ENCODE results near the gene JPH3. TPM values are rescaled to one million over a fixed set of nuclear protein-coding genes. Genes with fewer than 3 reads are reported as not detected.
"Not testable (repeated sequence)": the region's sequence is repeated elsewhere in the genome, so short reads cannot be mapped to it uniquely, and the experiment has no call there.

The JPH3 gene
- total RNA-seq, 1 experiment from 2014 or later, result 1.4 TPM

DNA sequence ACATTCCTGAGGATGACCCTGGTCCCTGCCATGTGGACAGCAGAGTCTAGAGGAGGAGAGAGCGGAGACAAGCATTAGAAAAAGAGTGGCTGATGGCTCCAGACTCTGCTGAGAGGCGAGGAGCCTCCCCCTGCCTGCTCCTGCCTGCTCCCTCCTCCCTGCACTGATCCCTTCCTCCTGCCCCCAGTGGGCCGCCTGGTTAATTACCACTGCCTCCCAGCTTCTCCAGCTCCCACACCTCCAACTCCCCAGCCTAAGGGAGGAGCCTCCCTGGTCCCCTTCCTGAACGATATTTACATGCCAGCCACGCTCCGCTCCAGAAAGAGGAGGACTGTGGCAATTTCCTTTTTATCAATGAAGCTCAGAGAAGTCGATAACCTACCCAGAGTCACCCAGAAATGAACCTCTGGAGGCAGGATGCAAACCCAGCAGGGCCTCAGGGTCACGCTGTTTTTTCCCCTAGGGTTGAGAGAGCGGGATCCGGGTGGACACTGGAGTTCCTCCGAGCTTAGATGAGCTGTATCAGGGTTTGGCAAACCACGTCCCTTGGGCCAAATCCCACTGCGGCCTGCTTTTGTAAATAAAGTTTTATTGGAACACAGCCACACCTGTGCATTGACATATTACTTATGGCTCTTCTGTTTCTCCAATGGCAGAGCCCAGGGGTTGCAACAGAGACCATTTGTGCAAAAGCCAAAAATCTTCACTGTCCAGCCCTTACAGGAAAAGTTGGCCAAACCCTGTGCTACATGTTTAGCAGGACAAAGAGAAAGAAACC is 27.1 kb upstream of the JPH3 start:
- Histone ChIP-seq H3K27ac (ENCODE audit: low read depth, low read length, poor library complexity, severe bottlenecking) (no peak overlapping the region), H3K4me3 (ENCODE audit: low read depth, low read length, poor library complexity, severe bottlenecking) (no peak overlapping the region), H3K4me1 (ENCODE audit: insufficient read depth, low read length, poor library complexity, severe bottlenecking) (no peaks in the 10 kb centered on the region), H3K36me3 (ENCODE audit: insufficient read depth, low read length, poor library complexity, severe bottlenecking) (no peaks in the 10 kb centered on the region), H3K9me3 (ENCODE audit: low read depth, low read length, poor library complexity, severe bottlenecking) (no peaks in the 10 kb centered on the region), H3K27me3 (replicated peaks; ENCODE audit: insufficient read depth, low read depth, low read length, poor library complexity) (no peaks in the 10 kb centered on the region)
- DNase-seq (ENCODE audit: low spot score), result no peak
- POLR2A ChIA-PET (ENCODE audit: low non-redundant PET), result no interaction called here
- no TSS peak for BruUV-seq (replicated peaks)
- intact Hi-C loops (cut with micrococcal nuclease; ENCODE audit: unreplicated experiment), result no loop called here
- no peak for TF ChIP-seq EZH2 (IDR thresholded peaks at IDR 0.05; ENCODE audit: borderline replicate concordance, low read depth, low read length, poor library complexity, severe bottlenecking)
- TF ChIP-seq, protein P1, sequence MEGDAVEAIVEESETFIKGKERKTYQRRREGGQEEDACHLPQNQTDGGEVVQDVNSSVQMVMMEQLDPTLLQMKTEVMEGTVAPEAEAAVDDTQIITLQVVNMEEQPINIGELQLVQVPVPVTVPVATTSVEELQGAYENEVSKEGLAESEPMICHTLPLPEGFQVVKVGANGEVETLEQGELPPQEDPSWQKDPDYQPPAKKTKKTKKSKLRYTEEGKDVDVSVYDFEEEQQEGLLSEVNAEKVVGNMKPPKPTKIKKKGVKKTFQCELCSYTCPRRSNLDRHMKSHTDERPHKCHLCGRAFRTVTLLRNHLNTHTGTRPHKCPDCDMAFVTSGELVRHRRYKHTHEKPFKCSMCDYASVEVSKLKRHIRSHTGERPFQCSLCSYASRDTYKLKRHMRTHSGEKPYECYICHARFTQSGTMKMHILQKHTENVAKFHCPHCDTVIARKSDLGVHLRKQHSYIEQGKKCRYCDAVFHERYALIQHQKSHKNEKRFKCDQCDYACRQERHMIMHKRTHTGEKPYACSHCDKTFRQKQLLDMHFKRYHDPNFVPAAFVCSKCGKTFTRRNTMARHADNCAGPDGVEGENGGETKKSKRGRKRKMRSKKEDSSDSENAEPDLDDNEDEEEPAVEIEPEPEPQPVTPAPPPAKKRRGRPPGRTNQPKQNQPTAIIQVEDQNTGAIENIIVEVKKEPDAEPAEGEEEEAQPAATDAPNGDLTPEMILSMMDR (conservative IDR thresholded peaks at IDR 0.05; ENCODE audit: low read depth, low read length), result no peak
- CTCF ChIA-PET, result no interaction called here

DNA sequence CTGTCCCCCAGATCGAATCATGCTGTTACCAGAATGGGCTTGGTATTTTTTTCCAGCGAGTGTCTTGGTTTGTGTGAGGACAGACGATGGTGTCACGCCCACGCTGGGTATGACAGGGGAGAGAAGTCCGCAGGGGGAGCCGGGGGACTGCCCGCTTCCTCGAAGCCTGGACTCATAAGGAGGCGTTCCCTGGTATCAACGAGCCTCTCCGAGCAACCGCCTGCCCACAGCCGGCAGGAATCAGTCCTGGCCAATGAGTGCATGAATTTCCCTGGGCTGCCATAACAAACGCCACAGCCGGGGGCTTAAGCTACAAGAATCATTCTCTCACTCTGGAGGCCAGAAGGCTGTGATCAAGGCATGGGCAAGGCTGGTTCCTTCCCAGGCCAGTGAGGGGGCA is 26.1 kb upstream of the JPH3 start:
- no peaks in the 10 kb centered on the region for H3K27me3 ChIP-seq (replicated peaks; ENCODE audit: insufficient read depth, low read depth, low read length, poor library complexity)
- H3K27ac ChIP-seq (ENCODE audit: low read depth, low read length, poor library complexity, severe bottlenecking), result no peak overlapping the region
- TF ChIP-seq, protein P1 (conservative IDR thresholded peaks at IDR 0.05; ENCODE audit: low read depth, low read length), result no peak
- no peak for TF ChIP-seq EZH2 (IDR thresholded peaks at IDR 0.05; ENCODE audit: borderline replicate concordance, low read depth, low read length, poor library complexity, severe bottlenecking)
- ChIA-PET CTCF (no interaction called here), POLR2A (ENCODE audit: low non-redundant PET) (no interaction called here)
- DNase-seq (ENCODE audit: low spot score), result no peak
- H3K4me1 ChIP-seq (ENCODE audit: insufficient read depth, low read length, poor library complexity, severe bottlenecking), result no peaks in the 10 kb centered on the region
- intact Hi-C loops (cut with micrococcal nuclease; ENCODE audit: unreplicated experiment), result no loop called here
- no peak overlapping the region for H3K4me3 ChIP-seq (ENCODE audit: low read depth, low read length, poor library complexity, severe bottlenecking)
- H3K36me3 ChIP-seq (ENCODE audit: insufficient read depth, low read length, poor library complexity, severe bottlenecking), result no peaks in the 10 kb centered on the region
- no peaks in the 10 kb centered on the region for H3K9me3 ChIP-seq (ENCODE audit: low read depth, low read length, poor library complexity, severe bottlenecking)
- BruUV-seq (replicated peaks), result no TSS peak

DNA sequence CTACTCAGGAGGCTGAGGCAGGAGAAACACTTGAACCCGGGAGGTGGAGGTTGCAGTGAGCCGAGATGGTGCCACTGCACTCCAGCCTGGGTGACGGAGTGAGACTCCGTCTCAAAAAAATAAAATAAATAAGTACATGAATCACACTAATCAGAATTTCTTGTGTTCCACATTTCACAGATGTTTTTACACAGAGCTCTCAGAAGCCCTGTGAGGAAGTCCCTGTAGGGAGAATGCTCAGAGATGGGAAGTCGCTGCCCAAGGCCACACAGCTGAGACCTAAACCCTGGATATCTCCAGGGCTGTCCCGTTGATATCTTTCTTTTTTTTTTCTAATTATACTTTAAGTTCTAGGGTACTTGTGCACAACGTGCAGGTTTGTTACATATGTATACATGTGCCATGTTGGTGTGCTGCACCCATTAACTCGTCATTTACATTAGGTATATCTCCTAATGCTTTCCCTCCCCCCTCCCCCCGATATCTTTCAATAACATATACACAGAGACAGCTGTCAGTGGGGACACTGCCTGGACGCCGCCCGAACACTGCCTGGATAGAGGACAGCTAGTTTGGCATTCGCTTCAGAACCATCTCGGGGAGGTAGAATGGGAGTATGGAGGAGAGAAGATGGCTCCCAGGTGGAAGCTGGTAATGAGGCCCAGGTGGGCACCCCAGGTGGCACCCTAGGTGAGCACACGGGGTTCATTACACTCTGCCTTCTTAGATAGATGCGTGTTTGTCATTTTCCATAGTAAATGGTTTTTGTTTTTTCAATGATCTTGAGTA is 24.0 kb upstream of the JPH3 start:
- H3K4me1 ChIP-seq (ENCODE audit: insufficient read depth, low read length, poor library complexity, severe bottlenecking); H3K4me3 ChIP-seq (ENCODE audit: low read depth, low read length, poor library complexity, severe bottlenecking); H3K9me3 ChIP-seq (ENCODE audit: low read depth, low read length, poor library complexity, severe bottlenecking); H3K36me3 ChIP-seq (ENCODE audit: insufficient read depth, low read length, poor library complexity, severe bottlenecking); POLR2A ChIA-PET (ENCODE audit: low non-redundant PET); BruUV-seq (replicated peaks); CTCF ChIA-PET; H3K27me3 ChIP-seq (replicated peaks; ENCODE audit: insufficient read depth, low read depth, low read length, poor library complexity); intact Hi-C loops (cut with micrococcal nuclease; ENCODE audit: unreplicated experiment); DNase-seq (ENCODE audit: low spot score); H3K27ac ChIP-seq (ENCODE audit: low read depth, low read length, poor library complexity, severe bottlenecking): not testable (repeated sequence)

Data from A673 (cell line).